GM23338 (cell line): Measurements from ENCODE around the gene TELO2.

Experiments used
- CREB1 ChIP-seq: fragments of 250-450 bp; sonication (Bioruptor Pico); IDR thresholded peaks from 2 replicates; pipeline ENCODE4 v1.5.0; 2020; ENCODE audit warnings: low read depth, mild to moderate bottlenecking, moderate library complexity
- EZH2 ChIP-seq: fragments of 200-600 bp; sonication (generic); IDR thresholded peaks from one replicate; pipeline ENCODE4 v1.8.0; 2017; ENCODE audit warnings: antibody characterized with exemption, mild to moderate bottlenecking, low read depth; ENCODE audit not compliant: unreplicated experiment
- POLR2AphosphoS5 ChIP-seq: IDR thresholded peaks from 2 replicates; pipeline ENCODE4 v1.6.1; 2016; ENCODE audit warnings: antibody characterized with exemption, low read depth
- REST ChIP-seq: IDR thresholded peaks from one replicate; pipeline ENCODE4 v1.6.1; 2018; ENCODE audit warnings: antibody characterized with exemption; ENCODE audit not compliant: unreplicated experiment
- TF ChIP-seq, protein P1 (sequence below), 2 experiments: fragments of 200-600 bp in 1 of 2; sonication (generic) in 1 of 2; conservative IDR thresholded peaks; 2 replicates each; pipeline versions ENCODE4 v1.5.1 to v1.6.1; 2016 to 2017; ENCODE audit warnings: antibody characterized with exemption in 2 of 2, low read depth in 2 of 2, mild to moderate bottlenecking in 2 of 2, moderate library complexity in 1 of 2
- TF ChIP-seq, protein P2 (sequence below): IDR thresholded peaks from 2 replicates; pipeline ENCODE4 v1.6.1; 2016; ENCODE audit warnings: antibody characterized with exemption

DNA sequence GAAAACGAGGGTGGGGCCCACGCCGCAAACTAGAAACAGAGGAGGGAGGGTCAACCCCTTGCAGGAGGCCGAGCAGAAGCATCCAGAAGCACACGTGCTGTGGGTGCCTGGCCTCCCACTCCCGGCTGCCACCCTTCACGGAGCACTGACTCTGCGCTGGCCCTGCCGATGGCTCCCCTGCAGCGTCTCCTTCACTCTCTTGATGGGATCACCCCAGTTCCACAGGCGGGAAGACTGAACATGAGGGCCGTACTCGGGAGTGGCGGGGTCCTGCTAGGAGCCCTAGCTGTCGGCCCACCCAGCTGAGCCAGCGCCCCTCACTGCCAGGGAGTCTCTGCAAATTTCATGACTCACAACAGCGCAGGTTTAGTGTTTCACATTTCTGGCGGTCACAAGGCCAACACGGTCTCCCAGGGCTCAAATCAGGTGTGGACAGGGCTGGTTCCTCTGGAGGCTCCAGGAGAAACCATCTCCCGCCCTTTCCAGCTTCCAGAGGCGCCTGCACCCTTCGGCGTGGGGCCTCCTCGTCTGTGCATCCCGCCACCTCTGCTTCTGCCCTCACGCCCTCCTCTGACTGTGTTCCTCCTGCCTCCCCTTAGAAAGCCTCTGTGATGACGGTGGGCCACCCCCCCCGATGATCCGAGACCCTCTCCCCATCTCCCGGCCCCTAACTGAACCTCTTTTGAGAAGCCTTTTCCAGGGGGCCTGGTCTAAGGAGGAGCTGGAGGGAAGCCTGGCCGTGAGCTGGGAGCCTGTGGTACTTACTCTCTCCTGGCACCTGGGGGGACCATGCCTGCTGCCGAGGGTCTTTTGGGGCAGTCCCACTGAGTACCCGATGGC lies 6.4 kb upstream of the TELO2 start:
- TF ChIP-seq POLR2AphosphoS5 = no peak
- no peak for TF ChIP-seq EZH2
- no peak for TF ChIP-seq REST
- TF ChIP-seq, protein P1, sequence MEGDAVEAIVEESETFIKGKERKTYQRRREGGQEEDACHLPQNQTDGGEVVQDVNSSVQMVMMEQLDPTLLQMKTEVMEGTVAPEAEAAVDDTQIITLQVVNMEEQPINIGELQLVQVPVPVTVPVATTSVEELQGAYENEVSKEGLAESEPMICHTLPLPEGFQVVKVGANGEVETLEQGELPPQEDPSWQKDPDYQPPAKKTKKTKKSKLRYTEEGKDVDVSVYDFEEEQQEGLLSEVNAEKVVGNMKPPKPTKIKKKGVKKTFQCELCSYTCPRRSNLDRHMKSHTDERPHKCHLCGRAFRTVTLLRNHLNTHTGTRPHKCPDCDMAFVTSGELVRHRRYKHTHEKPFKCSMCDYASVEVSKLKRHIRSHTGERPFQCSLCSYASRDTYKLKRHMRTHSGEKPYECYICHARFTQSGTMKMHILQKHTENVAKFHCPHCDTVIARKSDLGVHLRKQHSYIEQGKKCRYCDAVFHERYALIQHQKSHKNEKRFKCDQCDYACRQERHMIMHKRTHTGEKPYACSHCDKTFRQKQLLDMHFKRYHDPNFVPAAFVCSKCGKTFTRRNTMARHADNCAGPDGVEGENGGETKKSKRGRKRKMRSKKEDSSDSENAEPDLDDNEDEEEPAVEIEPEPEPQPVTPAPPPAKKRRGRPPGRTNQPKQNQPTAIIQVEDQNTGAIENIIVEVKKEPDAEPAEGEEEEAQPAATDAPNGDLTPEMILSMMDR (conservative IDR thresholded peaks at IDR 0.05; ENCODE audit: low read depth in 2 of 2) = no peak
- no peak for TF ChIP-seq CREB1 (CRISPR knock-in tag)
- TF ChIP-seq, protein P2, sequence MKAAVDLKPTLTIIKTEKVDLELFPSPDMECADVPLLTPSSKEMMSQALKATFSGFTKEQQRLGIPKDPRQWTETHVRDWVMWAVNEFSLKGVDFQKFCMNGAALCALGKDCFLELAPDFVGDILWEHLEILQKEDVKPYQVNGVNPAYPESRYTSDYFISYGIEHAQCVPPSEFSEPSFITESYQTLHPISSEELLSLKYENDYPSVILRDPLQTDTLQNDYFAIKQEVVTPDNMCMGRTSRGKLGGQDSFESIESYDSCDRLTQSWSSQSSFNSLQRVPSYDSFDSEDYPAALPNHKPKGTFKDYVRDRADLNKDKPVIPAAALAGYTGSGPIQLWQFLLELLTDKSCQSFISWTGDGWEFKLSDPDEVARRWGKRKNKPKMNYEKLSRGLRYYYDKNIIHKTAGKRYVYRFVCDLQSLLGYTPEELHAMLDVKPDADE = no peak
